ENCODE measurements around the gene OAS3.
"Not testable (repeated sequence)": the region's sequence is repeated elsewhere in the genome, so short reads cannot be mapped to it uniquely, and the experiment has no call there.

The OAS3 gene

GRCh38 chr12:112985642-112986290, 47.5 kb downstream of the OAS3 start:
- DNase-seq (ENCODE audit: low read depth in 1 of 2, low spot score in 1 of 2), result no peak
- in situ Hi-C loops (cut with HindIII; ENCODE audit: low pct_unique_long_range_greater_than_20kb, low sequenced_read_pairs), result no loop called here
- no peak for TF ChIP-seq JUND (IDR thresholded peaks at IDR 0.05; ENCODE audit: low read depth)

GRCh38 chr12:112986291-112986800, 48.1 kb downstream of the OAS3 start:
- in situ Hi-C loops (cut with HindIII; ENCODE audit: low pct_unique_long_range_greater_than_20kb, low sequenced_read_pairs), result no loop called here
- no peak for TF ChIP-seq JUND (IDR thresholded peaks at IDR 0.05; ENCODE audit: low read depth)
- no peak for DNase-seq (ENCODE audit: low read depth in 1 of 2, low spot score in 1 of 2)

GRCh38 chr12:112987561-112987960, 49.3 kb downstream of the OAS3 start:
- in situ Hi-C loops (cut with HindIII; ENCODE audit: low pct_unique_long_range_greater_than_20kb, low sequenced_read_pairs), result no loop called here
- DNase-seq (ENCODE audit: low read depth in 1 of 2, low spot score in 1 of 2), result no peak
- TF ChIP-seq JUND (IDR thresholded peaks at IDR 0.05; ENCODE audit: low read depth), result no peak

- no peak for DNase-seq (ENCODE audit: low read depth in 1 of 2, low spot score in 1 of 2)
- TF ChIP-seq JUND (IDR thresholded peaks at IDR 0.05; ENCODE audit: low read depth), result no peak
- in situ Hi-C loops (cut with HindIII; ENCODE audit: low pct_unique_long_range_greater_than_20kb, low sequenced_read_pairs), result no loop called here
Observed at GRCh38 chr12:112988224-112988623, 50.0 kb downstream of the OAS3 start.

GRCh38 chr12:112988823-112989385, 50.6 kb downstream of the OAS3 start:
- DNase-seq (ENCODE audit: low read depth in 1 of 2, low spot score in 1 of 2); in situ Hi-C loops (cut with HindIII; ENCODE audit: low pct_unique_long_range_greater_than_20kb, low sequenced_read_pairs): not testable (repeated sequence)

- in situ Hi-C loops (cut with HindIII; ENCODE audit: low pct_unique_long_range_greater_than_20kb, low sequenced_read_pairs), result no loop called here
- TF ChIP-seq JUND (IDR thresholded peaks at IDR 0.05; ENCODE audit: low read depth), result no peak
- DNase-seq (ENCODE audit: low read depth in 1 of 2, low spot score in 1 of 2), result no peak
Observed at GRCh38 chr12:112989806-112990205, 51.5 kb downstream of the OAS3 start.

- TF ChIP-seq JUND (IDR thresholded peaks at IDR 0.05; ENCODE audit: low read depth), result no peak
- peak; percentile 77 to 90 for DNase-seq (ENCODE audit: low read depth in 1 of 2, low spot score in 1 of 2)
- in situ Hi-C loops (cut with HindIII; ENCODE audit: low pct_unique_long_range_greater_than_20kb, low sequenced_read_pairs), result no loop called here
Observed at GRCh38 chr12:112992541-112993398, 54.5 kb downstream of the OAS3 start.

- in situ Hi-C loops (cut with HindIII; ENCODE audit: low pct_unique_long_range_greater_than_20kb, low sequenced_read_pairs), result no loop called here
- no peak for DNase-seq (ENCODE audit: low read depth in 1 of 2, low spot score in 1 of 2)
- no peak for TF ChIP-seq JUND (IDR thresholded peaks at IDR 0.05; ENCODE audit: low read depth)
Observed at GRCh38 chr12:112995008-112995407, 56.7 kb downstream of the OAS3 start.

GRCh38 chr12:112996501-112996900, 58.2 kb downstream of the OAS3 start:
- in situ Hi-C loops (cut with HindIII; ENCODE audit: low pct_unique_long_range_greater_than_20kb, low sequenced_read_pairs), result no loop called here
- DNase-seq (ENCODE audit: low read depth in 1 of 2, low spot score in 1 of 2), result no peak
- no peak for TF ChIP-seq JUND (IDR thresholded peaks at IDR 0.05; ENCODE audit: low read depth)

GRCh38 chr12:112997506-112997905, 59.2 kb downstream of the OAS3 start:
- in situ Hi-C loops (cut with HindIII; ENCODE audit: low pct_unique_long_range_greater_than_20kb, low sequenced_read_pairs), result no loop called here
- no peak for DNase-seq (ENCODE audit: low read depth in 1 of 2, low spot score in 1 of 2)
- TF ChIP-seq JUND (IDR thresholded peaks at IDR 0.05; ENCODE audit: low read depth), result no peak

- no peak for TF ChIP-seq JUND (IDR thresholded peaks at IDR 0.05; ENCODE audit: low read depth)
- no peak for DNase-seq (ENCODE audit: low read depth in 1 of 2, low spot score in 1 of 2)
- in situ Hi-C loops (cut with HindIII; ENCODE audit: low pct_unique_long_range_greater_than_20kb, low sequenced_read_pairs), result no loop called here
Observed at GRCh38 chr12:112998987-112999767, 60.9 kb downstream of the OAS3 start.

GRCh38 chr12:113000433-113000832, 62.2 kb downstream of the OAS3 start:
- TF ChIP-seq JUND (IDR thresholded peaks at IDR 0.05; ENCODE audit: low read depth), result no peak
- DNase-seq (ENCODE audit: low read depth in 1 of 2, low spot score in 1 of 2), result no peak
- in situ Hi-C loops (cut with HindIII; ENCODE audit: low pct_unique_long_range_greater_than_20kb, low sequenced_read_pairs), result no loop called here

All from T47D (cell line).